Measurements from ENCODE around the gene TMEM201.

GRCh38 chr1:9557624-9558023 is 31.1 kb upstream of the TMEM201 start:
- no peak for TF ChIP-seq RAD21 (IDR thresholded peaks at IDR 0.05; ENCODE audit: low read depth)
- no peak for TF ChIP-seq EGR1 (IDR thresholded peaks at IDR 0.05)
- TF ChIP-seq MAX (IDR thresholded peaks at IDR 0.05), result no peak
- no peak for TF ChIP-seq NFIC (IDR thresholded peaks at IDR 0.05)
- TF ChIP-seq TAF1 (IDR thresholded peaks at IDR 0.05; ENCODE audit: low read depth), result no peak
- no peak for TF ChIP-seq ZBTB7A (IDR thresholded peaks at IDR 0.05; ENCODE audit: low read depth)
- no peak for TF ChIP-seq EP300 (IDR thresholded peaks at IDR 0.05; ENCODE audit: borderline replicate concordance)
- TF ChIP-seq CEBPB (IDR thresholded peaks at IDR 0.05), result no peak
- TF ChIP-seq TCF12 (IDR thresholded peaks at IDR 0.05; ENCODE audit: low read depth), result no peak
- TF ChIP-seq YY1 (IDR thresholded peaks at IDR 0.05; ENCODE audit: low read depth), result no peak
- TF ChIP-seq, protein P1, sequence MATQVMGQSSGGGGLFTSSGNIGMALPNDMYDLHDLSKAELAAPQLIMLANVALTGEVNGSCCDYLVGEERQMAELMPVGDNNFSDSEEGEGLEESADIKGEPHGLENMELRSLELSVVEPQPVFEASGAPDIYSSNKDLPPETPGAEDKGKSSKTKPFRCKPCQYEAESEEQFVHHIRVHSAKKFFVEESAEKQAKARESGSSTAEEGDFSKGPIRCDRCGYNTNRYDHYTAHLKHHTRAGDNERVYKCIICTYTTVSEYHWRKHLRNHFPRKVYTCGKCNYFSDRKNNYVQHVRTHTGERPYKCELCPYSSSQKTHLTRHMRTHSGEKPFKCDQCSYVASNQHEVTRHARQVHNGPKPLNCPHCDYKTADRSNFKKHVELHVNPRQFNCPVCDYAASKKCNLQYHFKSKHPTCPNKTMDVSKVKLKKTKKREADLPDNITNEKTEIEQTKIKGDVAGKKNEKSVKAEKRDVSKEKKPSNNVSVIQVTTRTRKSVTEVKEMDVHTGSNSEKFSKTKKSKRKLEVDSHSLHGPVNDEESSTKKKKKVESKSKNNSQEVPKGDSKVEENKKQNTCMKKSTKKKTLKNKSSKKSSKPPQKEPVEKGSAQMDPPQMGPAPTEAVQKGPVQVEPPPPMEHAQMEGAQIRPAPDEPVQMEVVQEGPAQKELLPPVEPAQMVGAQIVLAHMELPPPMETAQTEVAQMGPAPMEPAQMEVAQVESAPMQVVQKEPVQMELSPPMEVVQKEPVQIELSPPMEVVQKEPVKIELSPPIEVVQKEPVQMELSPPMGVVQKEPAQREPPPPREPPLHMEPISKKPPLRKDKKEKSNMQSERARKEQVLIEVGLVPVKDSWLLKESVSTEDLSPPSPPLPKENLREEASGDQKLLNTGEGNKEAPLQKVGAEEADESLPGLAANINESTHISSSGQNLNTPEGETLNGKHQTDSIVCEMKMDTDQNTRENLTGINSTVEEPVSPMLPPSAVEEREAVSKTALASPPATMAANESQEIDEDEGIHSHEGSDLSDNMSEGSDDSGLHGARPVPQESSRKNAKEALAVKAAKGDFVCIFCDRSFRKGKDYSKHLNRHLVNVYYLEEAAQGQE (IDR thresholded peaks at IDR 0.05; ENCODE audit: low read depth), result no peak
- no peak for TF ChIP-seq CREB1 (IDR thresholded peaks at IDR 0.05; ENCODE audit: low read depth)
- TF ChIP-seq FOXM1 (IDR thresholded peaks at IDR 0.05; ENCODE audit: borderline replicate concordance, low read depth), result no peak

All from Ishikawa (cell line).